Mesenchymal stem cell (in vitro differentiated cells and primary cell): ENCODE data around the gene ATP8B3.

Experiments used
- DNase-seq: peaks from one replicate; pipeline ENCODE4 v3.0.0-alpha.2; 2013
- H2AFZ ChIP-seq: one replicate; pipeline ENCODE4 v1.6.1; 2013; ENCODE audit warnings: low read depth, mild to moderate bottlenecking, control low read depth, inconsistent platforms, low read length, moderate library complexity
- H2AK5ac ChIP-seq: 2 replicates; pipeline ENCODE4 v1.6.1; 2013; ENCODE audit warnings: low read length, moderate library complexity, mild to moderate bottlenecking, inconsistent platforms; ENCODE audit not compliant: severe bottlenecking
- H2BK120ac ChIP-seq: one replicate; pipeline ENCODE4 v1.6.1; 2013; ENCODE audit warnings: low read depth, mild to moderate bottlenecking, inconsistent platforms, low read length, moderate library complexity
- H2BK12ac ChIP-seq, 2 experiments: one replicate each; pipeline ENCODE4 v1.6.1; 2013; ENCODE audit warnings: inconsistent platforms in 2 of 2, low read length in 2 of 2, mild to moderate bottlenecking in 2 of 2, moderate library complexity in 2 of 2, control low read depth in 1 of 2
- H2BK15ac ChIP-seq: one replicate; pipeline ENCODE4 v1.6.1; 2013; ENCODE audit warnings: mild to moderate bottlenecking, low read depth, inconsistent platforms; ENCODE audit not compliant: poor library complexity, severe bottlenecking
- H2BK5ac ChIP-seq: 2 replicates; pipeline ENCODE4 v1.6.1; 2013; ENCODE audit warnings: low read depth, mild to moderate bottlenecking, low read length, control low read depth, inconsistent platforms; ENCODE audit not compliant: poor library complexity, severe bottlenecking
- H3K14ac ChIP-seq, 2 experiments: one replicate each; pipeline ENCODE4 v1.6.1; 2013; ENCODE audit warnings: inconsistent platforms in 2 of 2, low read length in 2 of 2, control low read depth in 1 of 2, mild to moderate bottlenecking in 1 of 2, moderate library complexity in 1 of 2
- H3K18ac ChIP-seq, 2 experiments: one replicate each; pipeline ENCODE4 v1.6.1; 2013; ENCODE audit warnings: inconsistent platforms in 2 of 2, low read length in 2 of 2, control low read depth in 1 of 2, low read depth in 1 of 2, mild to moderate bottlenecking in 1 of 2
- H3K23ac ChIP-seq, 2 experiments: one replicate each; pipeline ENCODE4 v1.6.1; 2013; ENCODE audit warnings: inconsistent platforms in 2 of 2, low read length in 2 of 2, mild to moderate bottlenecking in 2 of 2, moderate library complexity in 2 of 2, control low read depth in 1 of 2
- H3K27ac ChIP-seq: 2 replicates; pipeline ENCODE4 v1.5.1; 2013; ENCODE audit warnings: mild to moderate bottlenecking, moderate library complexity, low read length, control low read depth, inconsistent platforms; ENCODE audit not compliant: poor library complexity, severe bottlenecking
- H3K27me3 ChIP-seq, 2 experiments: 2 replicates each; pipeline versions ENCODE4 v1.6.1 to v1.7.0; 2013; ENCODE audit warnings: low read length in 2 of 2, mild to moderate bottlenecking in 2 of 2, moderate library complexity in 2 of 2, control low read depth in 1 of 2, inconsistent platforms in 1 of 2; ENCODE audit not compliant: control insufficient read depth in 1 of 2, insufficient read depth in 1 of 2
- H3K36me3 ChIP-seq, 2 experiments: 2 replicates each; pipeline versions ENCODE4 v1.6.1 to v1.7.0; 2013; ENCODE audit warnings: low read length in 2 of 2, control low read depth in 1 of 2, inconsistent platforms in 1 of 2, low read depth in 1 of 2, mild to moderate bottlenecking in 1 of 2; ENCODE audit not compliant: insufficient read depth in 2 of 2, control insufficient read depth in 1 of 2
- H3K4ac ChIP-seq, 2 experiments: one replicate each; pipeline ENCODE4 v1.6.1; 2013; ENCODE audit warnings: inconsistent platforms in 2 of 2, low read length in 2 of 2, mild to moderate bottlenecking in 2 of 2, moderate library complexity in 2 of 2, control low read depth in 1 of 2, low read depth in 1 of 2
- H3K4me1 ChIP-seq: 2 replicates; pipeline ENCODE4 v1.6.1; 2013; ENCODE audit warnings: low read depth, low read length, control low read depth; ENCODE audit not compliant: control insufficient read depth, insufficient read depth
- H3K4me2 ChIP-seq: 2 replicates; pipeline ENCODE4 v1.6.1; 2013; ENCODE audit warnings: low read length, mild to moderate bottlenecking, inconsistent platforms; ENCODE audit not compliant: poor library complexity, severe bottlenecking
- H3K4me3 ChIP-seq, 2 experiments: 2 replicates each; pipeline versions ENCODE4 v1.5.1 to v1.7.0; 2013; ENCODE audit warnings: low read length in 2 of 2, mild to moderate bottlenecking in 2 of 2, control low read depth in 1 of 2, low read depth in 1 of 2; ENCODE audit not compliant: insufficient read depth in 1 of 2
- H3K79me1 ChIP-seq: replicated peaks from 2 replicates; pipeline ENCODE4 v1.6.1; 2013; ENCODE audit warnings: mild to moderate bottlenecking, control low read depth, low read length, inconsistent platforms; ENCODE audit not compliant: poor library complexity, severe bottlenecking
- H3K9ac ChIP-seq: 2 replicates; pipeline ENCODE4 v1.7.0; 2013; ENCODE audit warnings: mild to moderate bottlenecking, low read length, moderate library complexity
- H3K9me3 ChIP-seq: 2 replicates; pipeline ENCODE4 v1.7.0; 2013; ENCODE audit warnings: mild to moderate bottlenecking, low read length; ENCODE audit not compliant: control insufficient read depth
- H4K8ac ChIP-seq: one replicate; pipeline ENCODE4 v1.6.1; 2013; ENCODE audit warnings: inconsistent platforms, mild to moderate bottlenecking, low read length, moderate library complexity
- H4K91ac ChIP-seq: one replicate; pipeline ENCODE4 v1.6.1; 2013; ENCODE audit warnings: mild to moderate bottlenecking, low read length, inconsistent platforms
- WGBS: methylation state at CpG from one replicate; pipeline ENCODE4 v1.1.7; 2013; ENCODE audit warnings: mixed read lengths; 5-methylcytosine and 5-hydroxymethylcytosine counted together

Gene ATP8B3

GRCh38 chr19:1779574-1779973, 32.5 kb downstream of the ATP8B3 start:
- DNase-seq = no peak
- Histone ChIP-seq H3K79me1 (no peaks in the 10 kb centered on the region), H3K27ac (no peak overlapping the region), H3K14ac (no peak overlapping the region), H3K4me3 (no peak overlapping the region), H3K4me1 (peaks cover 6% of the 10 kb centered on the region), H3K4ac (no peak overlapping the region), H2BK120ac (no peak overlapping the region), H2BK15ac (no peak overlapping the region), H2AK5ac (no peak overlapping the region), H3K9me3 (peaks cover 11% of the 10 kb centered on the region), H2BK5ac (no peak overlapping the region), H3K18ac (no peak overlapping the region), H3K27me3 (peaks cover 79 to 84% of the 10 kb centered on the region in 2 experiments), H2BK12ac (no peak overlapping the region), H2AFZ (no peak overlapping the region), H3K36me3 (no peaks in the 10 kb centered on the region), H3K4me2 (no peak overlapping the region), H4K8ac (no peak overlapping the region), H3K23ac (no peak overlapping the region), H4K91ac (no peak overlapping the region), H3K9ac (no peak overlapping the region)
- WGBS = 28% methylated on average over 16 of the region's 16 CpGs

GRCh38 chr19:1777149-1777548, 34.9 kb downstream of the ATP8B3 start:
- H3K36me3 ChIP-seq = no peaks in the 10 kb centered on the region
- H3K27ac ChIP-seq = no peak overlapping the region
- H3K79me1 ChIP-seq = no peaks in the 10 kb centered on the region
- H3K9ac ChIP-seq = no peak overlapping the region
- WGBS = 61% methylated on average over 9 of the region's 10 CpGs
- no peak overlapping the region for H4K8ac ChIP-seq
- no peak for DNase-seq
- H3K18ac ChIP-seq = no peak overlapping the region
- H3K4ac ChIP-seq = no peak overlapping the region
- no peak overlapping the region for H2BK12ac ChIP-seq
- H3K14ac ChIP-seq = no peak overlapping the region
- H2AK5ac ChIP-seq = no peak overlapping the region
- peaks cover 75 to 78% of the 10 kb centered on the region in 2 experiments for H3K27me3 ChIP-seq
- H2BK120ac ChIP-seq = no peak overlapping the region
- H3K4me1 ChIP-seq = peaks cover 6% of the 10 kb centered on the region
- H3K23ac ChIP-seq = no peak overlapping the region
- H2BK5ac ChIP-seq = no peak overlapping the region
- H2AFZ ChIP-seq = no peak overlapping the region
- no peak overlapping the region for H3K4me3 ChIP-seq
- peaks cover 12% of the 10 kb centered on the region for H3K9me3 ChIP-seq
- H2BK15ac ChIP-seq = no peak overlapping the region
- H4K91ac ChIP-seq = no peak overlapping the region
- no peak overlapping the region for H3K4me2 ChIP-seq

- H3K14ac ChIP-seq = no peak overlapping the region
- peaks cover 7% of the 10 kb centered on the region for H3K9me3 ChIP-seq
- H2BK5ac ChIP-seq = no peak overlapping the region
- no peak overlapping the region for H2AFZ ChIP-seq
- H3K4me2 ChIP-seq = no peak overlapping the region
- H2BK120ac ChIP-seq = no peak overlapping the region
- H3K27ac ChIP-seq = no peak overlapping the region
- no peak overlapping the region for H3K9ac ChIP-seq
- no peak overlapping the region for H4K91ac ChIP-seq
- H3K79me1 ChIP-seq = no peaks in the 10 kb centered on the region
- H4K8ac ChIP-seq = no peak overlapping the region
- H2BK12ac ChIP-seq = no peak overlapping the region
- no peak overlapping the region for H2AK5ac ChIP-seq
- H3K18ac ChIP-seq = no peak overlapping the region
- peaks cover 6% of the 10 kb centered on the region for H3K4me1 ChIP-seq
- DNase-seq = no peak
- no peak overlapping the region for H2BK15ac ChIP-seq
- no peak overlapping the region for H3K4ac ChIP-seq
- no peaks in the 10 kb centered on the region for H3K36me3 ChIP-seq
- no peak overlapping the region for H3K23ac ChIP-seq
- peaks cover 72 to 73% of the 10 kb centered on the region in 2 experiments for H3K27me3 ChIP-seq
- no peak overlapping the region for H3K4me3 ChIP-seq
- 4% methylated on average over 21 of the region's 23 CpGs for WGBS
These were observed 35.4 kb downstream of the ATP8B3 start for GRCh38 chr19:1776606-1777147.

GRCh38 chr19:1775951-1776605, 36.0 kb downstream of the ATP8B3 start:
- Histone ChIP-seq H3K18ac (no peak overlapping the region), H3K4me2 (no peak overlapping the region), H2AK5ac (no peak overlapping the region), H3K4me1 (peaks cover 6% of the 10 kb centered on the region), H2BK12ac (no peak overlapping the region), H4K8ac (no peak overlapping the region), H2BK120ac (no peak overlapping the region), H3K27ac (no peak overlapping the region), H3K9ac (no peak overlapping the region), H2BK5ac (no peak overlapping the region), H3K9me3 (peaks cover 11% of the 10 kb centered on the region), H3K4me3 (no peak overlapping the region), H4K91ac (no peak overlapping the region), H3K14ac (no peak overlapping the region), H3K27me3 (peaks cover 72% of the 10 kb centered on the region in 2 experiments), H3K4ac (no peak overlapping the region), H2BK15ac (no peak overlapping the region), H3K23ac (no peak overlapping the region), H2AFZ (no peak overlapping the region), H3K36me3 (no peaks in the 10 kb centered on the region), H3K79me1 (no peaks in the 10 kb centered on the region)
- WGBS = 5% methylated on average over 44 of the region's 50 CpGs
- no peak for DNase-seq
